Breast epithelium (tissue), 4 donors: Measurements from ENCODE around the gene NCKAP5. TPM values are rescaled to one million over a fixed set of nuclear protein-coding genes. Genes with fewer than 3 reads are reported as not detected.

ENCODE experiments used
- DNase-seq, 2 donors: peaks; one replicate each; pipeline ENCODE4 v3.0.0-alpha.2; 2019; ENCODE audit warnings: low spot score in 2 of 2
- H3K27ac ChIP-seq, 2 donors: fragments of 200-600 bp; sonication (generic) in 1 of 2; one replicate each; pipeline ENCODE4 v1.5.1; 2016 to 2019; ENCODE audit warnings: mild to moderate bottlenecking in 1 of 2
- H3K27me3 ChIP-seq, 2 donors: fragments of 200-600 bp; sonication (generic) in 1 of 2; one replicate each; pipeline versions ENCODE4 v1.5.1 to v1.6.0; 2017 to 2019; ENCODE audit warnings: control low read depth in 1 of 2, mild to moderate bottlenecking in 1 of 2
- H3K36me3 ChIP-seq: fragments of 200-600 bp; one replicate; pipeline ENCODE4 v1.5.1; 2019
- H3K4me1 ChIP-seq, 2 donors: fragments of 200-600 bp; sonication (generic); one replicate each; pipeline ENCODE4 v1.5.1; 2016 to 2019; ENCODE audit warnings: control low read depth in 1 of 2
- H3K4me3 ChIP-seq, 3 donors: fragments of 200-600 bp; sonication (generic); 1 replicate in 2 of 3; 2 replicates in 1 of 3; pipeline ENCODE4 v1.5.1; 2016 to 2019; ENCODE audit warnings: mild to moderate bottlenecking in 3 of 3, moderate library complexity in 2 of 3
- H3K9me3 ChIP-seq, 2 donors: fragments of 200-600 bp; sonication (generic) in 1 of 2; one replicate each; pipeline ENCODE4 v1.5.1; 2016 to 2019; ENCODE audit warnings: control low read depth in 1 of 2
- POLR2A ChIP-seq: fragments of 450-650 bp; IDR thresholded peaks from one replicate; pipeline ENCODE4 v1.6.1; 2016; ENCODE audit warnings: antibody characterized with exemption, mild to moderate bottlenecking, moderate library complexity
- POLR2AphosphoS5 ChIP-seq, 3 donors: sonication (generic); formaldehyde crosslinking; IDR thresholded peaks; one replicate each; pipeline ENCODE4 v1.6.1; 2017; ENCODE audit warnings: antibody characterized with exemption in 3 of 3
- intact Hi-C: fragments of 100-400 bp; cut with DNase I; formaldehyde crosslinking; loops from one replicate; pipeline ENCODE4 v1.15.1; 2023; ENCODE audit warnings: low total_unique reads
- total RNA-seq, 3 donors: library from RNA; depleted of rRNA; stranded (reverse); fragments of >200 nt; gene quantifications; one replicate each; pipeline ENCODE4 v1.1.0, GENCODE V29; 2016
- TF ChIP-seq, protein P1 (sequence below), 3 donors: fragments of 450-650 bp; IDR thresholded peaks; one replicate each; pipeline ENCODE4 v1.5.1; 2016 to 2017; ENCODE audit warnings: antibody characterized with exemption in 3 of 3, mild to moderate bottlenecking in 3 of 3, moderate library complexity in 3 of 3

NCKAP5 gene
- total RNA-seq, 3 donors from 2014 or later = 1.1 to 10.5 (median 6.1) TPM

DNA sequence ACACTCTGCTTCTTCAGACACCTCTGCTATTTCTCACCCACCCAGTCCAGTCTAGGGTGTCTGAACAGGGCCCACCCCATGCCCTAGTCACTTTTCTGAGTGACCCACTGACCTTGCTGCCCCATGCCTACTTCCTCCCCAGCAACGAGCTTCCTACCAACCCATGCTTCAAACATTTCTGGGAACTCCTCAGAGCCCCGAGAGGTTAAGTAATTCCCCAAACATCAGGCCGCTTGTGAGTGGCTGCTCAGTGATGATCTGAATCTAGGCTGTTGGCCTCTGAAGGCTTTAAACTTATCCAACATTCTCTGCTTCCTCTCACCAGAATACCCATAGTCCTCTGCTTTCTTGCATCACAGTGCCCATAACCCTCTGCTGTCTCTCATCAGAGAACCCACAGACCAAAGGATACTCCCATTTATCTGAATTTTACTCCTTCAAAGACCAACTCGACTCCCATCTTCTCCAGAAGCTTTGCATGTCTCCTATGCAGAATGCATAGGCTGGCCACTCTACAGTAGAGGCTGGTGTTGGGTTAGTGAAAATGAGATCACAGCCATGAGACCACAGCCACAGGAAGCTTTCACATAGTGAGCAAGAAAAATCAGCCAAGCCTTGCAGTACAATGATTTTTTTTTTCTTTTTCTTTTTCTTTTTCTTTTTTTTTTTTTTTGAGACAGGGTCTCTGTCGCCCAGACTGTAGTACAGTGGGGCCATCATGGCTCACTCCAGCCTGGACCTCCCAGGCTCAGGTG, 588.7 kb downstream of the NCKAP5 start:
- Histone ChIP-seq H3K27me3 (no peaks in the 10 kb centered on the region), H3K27ac (peak overlapping the region; percentile 56 to 88), H3K4me3 (no peak overlapping the region), H3K36me3 (no peaks in the 10 kb centered on the region), H3K4me1 (no peaks in the 10 kb centered on the region), H3K9me3 (no peaks in the 10 kb centered on the region)
- no peak for DNase-seq
- TF ChIP-seq POLR2AphosphoS5 (IDR thresholded peaks at IDR 0.05) (no peak), POLR2A (no peak)
- TF ChIP-seq, protein P1, sequence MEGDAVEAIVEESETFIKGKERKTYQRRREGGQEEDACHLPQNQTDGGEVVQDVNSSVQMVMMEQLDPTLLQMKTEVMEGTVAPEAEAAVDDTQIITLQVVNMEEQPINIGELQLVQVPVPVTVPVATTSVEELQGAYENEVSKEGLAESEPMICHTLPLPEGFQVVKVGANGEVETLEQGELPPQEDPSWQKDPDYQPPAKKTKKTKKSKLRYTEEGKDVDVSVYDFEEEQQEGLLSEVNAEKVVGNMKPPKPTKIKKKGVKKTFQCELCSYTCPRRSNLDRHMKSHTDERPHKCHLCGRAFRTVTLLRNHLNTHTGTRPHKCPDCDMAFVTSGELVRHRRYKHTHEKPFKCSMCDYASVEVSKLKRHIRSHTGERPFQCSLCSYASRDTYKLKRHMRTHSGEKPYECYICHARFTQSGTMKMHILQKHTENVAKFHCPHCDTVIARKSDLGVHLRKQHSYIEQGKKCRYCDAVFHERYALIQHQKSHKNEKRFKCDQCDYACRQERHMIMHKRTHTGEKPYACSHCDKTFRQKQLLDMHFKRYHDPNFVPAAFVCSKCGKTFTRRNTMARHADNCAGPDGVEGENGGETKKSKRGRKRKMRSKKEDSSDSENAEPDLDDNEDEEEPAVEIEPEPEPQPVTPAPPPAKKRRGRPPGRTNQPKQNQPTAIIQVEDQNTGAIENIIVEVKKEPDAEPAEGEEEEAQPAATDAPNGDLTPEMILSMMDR (IDR thresholded peaks at IDR 0.05) = no peak
- intact Hi-C loops = no loop called here

DNA sequence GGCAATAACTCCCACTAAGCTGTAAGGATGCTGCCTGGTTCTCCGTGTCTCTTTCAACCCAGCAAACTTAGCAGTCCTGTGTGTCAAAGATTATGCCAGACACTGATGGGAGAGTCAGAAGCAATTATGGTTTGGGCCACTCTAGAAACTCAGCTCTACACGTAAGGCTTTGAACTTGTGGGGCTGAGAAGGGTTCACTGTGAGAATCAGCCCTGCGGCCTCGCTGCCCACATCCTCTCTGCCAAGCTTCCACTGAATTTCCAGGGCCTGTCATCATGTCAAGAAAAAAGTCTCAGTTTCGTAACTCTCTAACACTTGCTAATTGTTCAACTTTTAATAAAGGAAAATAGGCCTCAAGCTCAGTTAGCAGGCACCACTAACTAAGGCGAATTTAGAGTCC, 589.4 kb downstream of the NCKAP5 start:
- H3K4me1 ChIP-seq = no peaks in the 10 kb centered on the region
- no peak for TF ChIP-seq POLR2AphosphoS5 (IDR thresholded peaks at IDR 0.05)
- TF ChIP-seq POLR2A = no peak
- TF ChIP-seq, protein P1 (IDR thresholded peaks at IDR 0.05) = no peak
- H3K27ac ChIP-seq = peak overlapping the region; percentile 56 to 88
- peak in 1 of 2 donors; percentile 61 for DNase-seq
- no peaks in the 10 kb centered on the region for H3K36me3 ChIP-seq
- intact Hi-C loops = no loop called here
- H3K9me3 ChIP-seq = no peaks in the 10 kb centered on the region
- H3K27me3 ChIP-seq = no peaks in the 10 kb centered on the region
- no peak overlapping the region for H3K4me3 ChIP-seq

DNA sequence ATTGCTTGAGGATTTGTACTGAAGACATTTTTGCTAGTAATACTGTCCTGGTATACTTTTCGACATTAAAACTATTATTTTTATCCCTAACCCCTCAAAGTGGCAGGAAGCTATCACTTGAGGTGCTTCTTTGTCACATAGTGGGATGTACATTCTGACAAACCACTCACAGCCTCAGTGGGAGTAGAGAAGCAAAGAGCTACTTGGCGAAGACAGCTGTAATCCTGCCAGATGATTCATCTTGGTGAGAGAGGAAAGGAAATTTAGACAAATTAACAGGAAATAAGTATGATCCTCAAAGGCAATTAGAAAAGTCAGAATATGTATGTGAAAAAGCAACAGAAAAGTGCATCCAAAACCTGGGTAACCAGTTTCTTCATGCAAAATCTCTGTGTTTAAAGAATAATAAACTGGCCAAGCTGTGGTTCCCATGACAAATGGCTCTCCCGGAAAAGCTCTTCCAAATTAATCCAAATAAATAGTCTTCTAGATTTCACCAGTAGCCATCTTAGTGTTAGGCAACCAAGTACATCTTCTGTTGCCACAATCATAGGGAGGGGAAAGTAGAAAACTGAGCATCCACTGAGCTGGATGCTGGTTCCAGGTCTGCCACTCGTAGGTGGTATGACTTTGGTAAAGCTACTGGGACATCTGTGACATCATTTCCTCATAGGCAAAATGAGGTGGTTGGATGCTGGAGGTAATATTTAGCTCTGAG, 590.3 kb downstream of the NCKAP5 start:
- Histone ChIP-seq H3K4me3 (no peak overlapping the region), H3K36me3 (no peaks in the 10 kb centered on the region), H3K9me3 (no peaks in the 10 kb centered on the region), H3K27ac (peak overlapping the region; percentile 56 to 88), H3K4me1 (no peaks in the 10 kb centered on the region), H3K27me3 (no peaks in the 10 kb centered on the region)
- intact Hi-C loops = no loop called here
- DNase-seq = no peak
- TF ChIP-seq POLR2AphosphoS5 (IDR thresholded peaks at IDR 0.05) (no peak), POLR2A (no peak)
- TF ChIP-seq, protein P1 (IDR thresholded peaks at IDR 0.05) = no peak

DNA sequence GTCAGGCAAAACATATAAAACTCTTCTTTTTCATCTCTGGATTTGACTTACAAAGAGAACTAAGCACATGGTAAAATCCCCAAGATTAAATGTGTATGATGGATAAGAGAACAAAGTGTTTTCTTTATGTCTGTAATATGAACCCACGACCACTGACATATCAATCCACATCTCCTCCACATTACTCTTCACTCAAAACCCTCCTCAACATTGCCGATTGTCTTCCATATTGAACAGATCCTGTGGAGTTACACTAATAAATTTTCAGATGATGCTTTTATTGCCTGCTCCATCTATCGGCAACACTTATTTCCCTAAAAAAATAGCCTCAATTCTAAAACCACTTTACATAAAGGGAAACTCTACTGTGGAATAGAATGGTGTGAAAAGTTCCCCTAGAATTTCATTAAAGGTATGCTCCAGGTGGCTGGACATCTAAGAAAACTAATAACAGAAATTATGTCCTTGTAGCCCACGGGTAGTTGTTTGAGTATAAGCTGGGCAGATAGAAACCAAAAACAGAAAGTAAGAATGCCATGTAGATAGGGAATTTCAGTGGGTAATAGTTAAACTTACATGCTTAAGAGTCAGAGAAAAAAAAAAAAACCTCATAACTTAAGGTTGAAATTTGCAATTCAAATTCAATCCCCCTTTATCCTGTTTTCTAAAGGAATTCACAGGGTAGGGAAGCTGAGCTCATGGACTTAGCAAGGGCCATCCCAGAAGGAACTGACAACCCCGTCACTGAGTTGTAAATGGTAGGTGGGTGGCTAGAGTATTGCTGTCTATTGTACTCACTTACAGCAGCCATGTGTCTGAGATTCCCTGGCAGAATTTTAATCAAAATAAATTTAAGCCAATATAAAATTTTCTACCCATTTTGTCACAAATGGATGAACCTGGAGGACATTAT, 592.8 kb downstream of the NCKAP5 start:
- intact Hi-C loops = no loop called here
- Histone ChIP-seq H3K36me3 (no peaks in the 10 kb centered on the region), H3K4me3 (no peak overlapping the region), H3K27me3 (no peaks in the 10 kb centered on the region), H3K9me3 (no peaks in the 10 kb centered on the region), H3K4me1 (no peaks in the 10 kb centered on the region), H3K27ac (no peak overlapping the region)
- TF ChIP-seq POLR2A = no peak
- TF ChIP-seq, protein P1 (IDR thresholded peaks at IDR 0.05) = no peak
- TF ChIP-seq POLR2AphosphoS5 (IDR thresholded peaks at IDR 0.05) = no peak
- no peak for DNase-seq
